AG04450 (cell line): ENCODE measurements around the gene EPS15. TPM values are rescaled to one million over a fixed set of nuclear protein-coding genes. Genes with fewer than 3 reads are reported as not detected.
A peak's percentile ranks its signal among the peaks of the same experiment; 100 is the strongest.

Source experiments
- CTCF ChIA-PET: fragments of 300-600, 350-600 bp; formaldehyde crosslinking; extraction: SDS; loops from one replicate; lab custom pipeline; 2022; ENCODE audit warnings: antibody characterized with exemption, inconsistent platforms; lab: Charles Lee
- POLR2A ChIA-PET: fragments of 350-600 bp; formaldehyde crosslinking; extraction: SDS; loops from one replicate; lab custom pipeline; 2021; ENCODE audit warnings: antibody characterized with exemption, inconsistent platforms; lab: Yijun Ruan, JAX
- DNase-seq: peaks from one replicate; pipeline ENCODE4 v3.0.0-alpha.2; 2011; ENCODE audit warnings: low read depth, low spot score
- H3K27ac ChIP-seq: one replicate; pipeline ENCODE4 v1.5.1; 2012; ENCODE audit warnings: low read depth, low read length, control low read depth
- H3K27me3 ChIP-seq: one replicate; pipeline ENCODE4 v1.6.0; 2012; ENCODE audit warnings: low read length; ENCODE audit not compliant: control insufficient read depth, insufficient read depth
- H3K4me3 ChIP-seq: 2 replicates; pipeline ENCODE4 v1.5.1; 2011; ENCODE audit warnings: mild to moderate bottlenecking, low read depth, low read length, control low read depth
- H3K9me3 ChIP-seq: 2 replicates; pipeline ENCODE4 v1.5.1; 2012; ENCODE audit warnings: low read length; ENCODE audit not compliant: control insufficient read depth, insufficient read depth
- polyA plus RNA-seq: library from polyadenylated mRNA; depleted of rRNA; stranded (reverse); fragments of >200 nt; gene quantifications from 2 replicates; pipeline ENCODE4 v1.2.3, GENCODE V29; 2011
- TF ChIP-seq, protein P1 (sequence below): IDR thresholded peaks from 2 replicates; pipeline ENCODE4 v1.5.1; 2011; ENCODE audit warnings: low read depth, low read length, control low read depth, inconsistent platforms

Gene EPS15
- polyA plus RNA-seq, 1 experiment: 55.4 TPM

- DNase-seq: no peak
- ChIA-PET CTCF (no interaction called here), POLR2A (no interaction called here)
- TF ChIP-seq, protein P1, sequence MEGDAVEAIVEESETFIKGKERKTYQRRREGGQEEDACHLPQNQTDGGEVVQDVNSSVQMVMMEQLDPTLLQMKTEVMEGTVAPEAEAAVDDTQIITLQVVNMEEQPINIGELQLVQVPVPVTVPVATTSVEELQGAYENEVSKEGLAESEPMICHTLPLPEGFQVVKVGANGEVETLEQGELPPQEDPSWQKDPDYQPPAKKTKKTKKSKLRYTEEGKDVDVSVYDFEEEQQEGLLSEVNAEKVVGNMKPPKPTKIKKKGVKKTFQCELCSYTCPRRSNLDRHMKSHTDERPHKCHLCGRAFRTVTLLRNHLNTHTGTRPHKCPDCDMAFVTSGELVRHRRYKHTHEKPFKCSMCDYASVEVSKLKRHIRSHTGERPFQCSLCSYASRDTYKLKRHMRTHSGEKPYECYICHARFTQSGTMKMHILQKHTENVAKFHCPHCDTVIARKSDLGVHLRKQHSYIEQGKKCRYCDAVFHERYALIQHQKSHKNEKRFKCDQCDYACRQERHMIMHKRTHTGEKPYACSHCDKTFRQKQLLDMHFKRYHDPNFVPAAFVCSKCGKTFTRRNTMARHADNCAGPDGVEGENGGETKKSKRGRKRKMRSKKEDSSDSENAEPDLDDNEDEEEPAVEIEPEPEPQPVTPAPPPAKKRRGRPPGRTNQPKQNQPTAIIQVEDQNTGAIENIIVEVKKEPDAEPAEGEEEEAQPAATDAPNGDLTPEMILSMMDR: no peak
- Histone ChIP-seq H3K9me3 (no peaks in the 10 kb centered on the region), H3K27me3 (no peaks in the 10 kb centered on the region), H3K4me3 (no peak overlapping the region), H3K27ac (no peak overlapping the region)
Measured at GRCh38 chr1:51432146-51432545, 86.9 kb downstream of the EPS15 start.

- TF ChIP-seq, protein P1: no peak
- no peak overlapping the region for H3K27ac ChIP-seq
- no peak overlapping the region for H3K4me3 ChIP-seq
- ChIA-PET POLR2A (no interaction called here), CTCF (interaction anchor here (0.6 to 1.5 kb wide), 2 partner anchors 17 to 18 kb away, joined by 3 to 5 read pairs; no protein-coding TSS in a partner anchor)
- no peaks in the 10 kb centered on the region for H3K27me3 ChIP-seq
- no peaks in the 10 kb centered on the region for H3K9me3 ChIP-seq
- no peak for DNase-seq
Measured at GRCh38 chr1:51427438-51427837, 91.6 kb downstream of the EPS15 start.

DNA sequence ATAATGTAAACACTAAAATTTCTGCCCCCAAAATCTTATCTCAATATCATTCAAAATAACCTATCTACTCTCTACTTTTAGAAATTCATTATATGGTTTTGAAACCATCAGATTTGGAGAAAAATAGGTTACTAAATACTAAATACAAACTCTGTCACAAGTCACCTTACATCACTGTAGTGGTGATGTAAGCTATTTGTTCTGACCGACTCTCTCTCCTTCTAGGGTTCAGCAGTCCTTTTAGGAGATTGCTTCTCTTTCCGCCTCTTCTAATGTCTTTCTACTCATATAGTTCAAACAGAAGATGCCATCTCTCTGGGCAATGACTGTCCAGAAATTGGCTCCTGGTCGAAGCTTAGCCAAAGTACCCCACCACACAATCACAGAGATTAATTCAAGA, 93.1 kb downstream of the EPS15 start:
- no peak overlapping the region for H3K4me3 ChIP-seq
- POLR2A ChIA-PET: no interaction called here
- no peaks in the 10 kb centered on the region for H3K27me3 ChIP-seq
- CTCF ChIA-PET: no interaction called here
- H3K27ac ChIP-seq: no peak overlapping the region
- TF ChIP-seq, protein P1: no peak
- DNase-seq: no peak
- H3K9me3 ChIP-seq: no peaks in the 10 kb centered on the region

DNA sequence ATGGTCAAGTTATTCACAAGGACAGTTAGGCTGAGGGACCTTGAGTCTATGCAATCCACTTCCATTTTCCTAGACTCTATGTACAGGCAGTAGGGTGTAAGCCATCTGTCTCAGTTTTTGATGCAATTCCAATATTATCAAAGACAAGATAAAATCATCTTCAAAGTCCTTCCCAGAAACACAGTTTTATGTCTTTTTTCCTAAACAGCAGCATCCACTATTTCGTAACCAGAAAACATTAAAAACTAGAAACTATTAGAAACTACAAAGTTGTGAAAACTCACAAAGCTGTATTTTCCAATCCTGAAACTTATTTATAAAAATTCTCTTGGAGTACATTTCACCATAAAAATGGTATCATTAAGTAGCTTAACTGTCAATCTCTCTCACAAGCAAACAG, 93.8 kb downstream of the EPS15 start:
- H3K27ac ChIP-seq: no peak overlapping the region
- no peak overlapping the region for H3K4me3 ChIP-seq
- ChIA-PET CTCF (no interaction called here), POLR2A (interaction anchor here (0.7 kb wide), 1 partner anchor 611 kb away, joined by 3 read pairs; no protein-coding TSS in a partner anchor)
- H3K9me3 ChIP-seq: no peaks in the 10 kb centered on the region
- no peak for DNase-seq
- TF ChIP-seq, protein P1: no peak
- H3K27me3 ChIP-seq: no peaks in the 10 kb centered on the region

GRCh38 chr1:51423073-51423821, 95.8 kb downstream of the EPS15 start:
- Histone ChIP-seq H3K27me3 (no peaks in the 10 kb centered on the region), H3K27ac (peak overlapping the region; percentile 12), H3K9me3 (no peaks in the 10 kb centered on the region), H3K4me3 (no peak overlapping the region)
- TF ChIP-seq, protein P1: no peak
- POLR2A ChIA-PET: interaction anchor here (0.8 kb wide), 1 partner anchor 22 kb away, joined by 7 read pairs; no protein-coding TSS in a partner anchor
- CTCF ChIA-PET: interaction anchor here (1.2 kb wide), 1 partner anchor 345 kb away, joined by 4 read pairs; no protein-coding TSS in a partner anchor
- no peak for DNase-seq
